GM18951 (cell line): ENCODE data around the gene N4BP3.

Experiments used
- POLR2A ChIP-seq: IDR thresholded peaks from 4 replicates; pipeline ENCODE4 v1.6.1; 2011; ENCODE audit warnings: mild to moderate bottlenecking; ENCODE audit not compliant: insufficient read length, insufficient read depth; ENCODE audit errors: extremely low read depth
- in situ Hi-C: fragments of 300-500 bp; cut with MboI; formaldehyde crosslinking; loops from one replicate; pipeline ENCODE4 v1.12.0; 2022; ENCODE audit warnings: low sequenced_read_pairs, mixed read lengths, inconsistent platforms; ENCODE audit not compliant: unreplicated experiment

The N4BP3 gene

GRCh38 chr5:178152491-178153444 is 39.4 kb downstream of the N4BP3 start:
- in situ Hi-C loops = no loop called here
- TF ChIP-seq POLR2A = no peak

- peak; percentile 69 for TF ChIP-seq POLR2A
- in situ Hi-C loops = no loop called here
Measured at GRCh38 chr5:178153530-178154340, 40.4 kb downstream of the N4BP3 start, which contains the start of gene NHP2. TSS of gene NHP2 (minus strand) at chr5:178153885. CDS start at chr5:178153817, 68 bp downstream.

GRCh38 chr5:178155065-178155464 is 41.7 kb downstream of the N4BP3 start:
- in situ Hi-C loops = no loop called here
- TF ChIP-seq POLR2A = no peak

- no peak for TF ChIP-seq POLR2A
Measured at GRCh38 chr5:178160176-178160575, 46.8 kb downstream of the N4BP3 start.

DNA sequence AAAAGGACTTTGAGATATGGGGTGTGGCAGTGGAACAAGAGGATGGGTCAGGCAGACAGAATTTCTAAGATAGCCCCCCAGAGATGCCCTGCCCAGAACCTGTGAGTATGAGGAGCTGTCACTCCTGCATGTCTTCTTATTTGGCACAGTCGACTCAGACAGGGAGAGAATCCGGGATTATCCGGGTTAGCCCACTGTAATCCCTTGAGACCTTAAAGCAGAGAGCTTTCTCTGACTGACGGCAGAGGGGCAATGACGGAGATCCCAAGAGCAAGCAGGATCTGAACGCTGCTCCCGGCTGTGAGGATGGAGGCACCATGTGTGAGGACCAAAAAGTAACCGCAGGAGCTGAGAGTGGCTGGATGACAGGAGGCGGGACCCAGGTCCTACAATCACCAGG is 49.1 kb downstream of the N4BP3 start:
- no peak for TF ChIP-seq POLR2A
- in situ Hi-C loops = no loop called here

More at GRCh38 chr5:178160176-178160575, 46.8 kb downstream of the N4BP3 start:
- in situ Hi-C loops = no loop called here

DNA sequence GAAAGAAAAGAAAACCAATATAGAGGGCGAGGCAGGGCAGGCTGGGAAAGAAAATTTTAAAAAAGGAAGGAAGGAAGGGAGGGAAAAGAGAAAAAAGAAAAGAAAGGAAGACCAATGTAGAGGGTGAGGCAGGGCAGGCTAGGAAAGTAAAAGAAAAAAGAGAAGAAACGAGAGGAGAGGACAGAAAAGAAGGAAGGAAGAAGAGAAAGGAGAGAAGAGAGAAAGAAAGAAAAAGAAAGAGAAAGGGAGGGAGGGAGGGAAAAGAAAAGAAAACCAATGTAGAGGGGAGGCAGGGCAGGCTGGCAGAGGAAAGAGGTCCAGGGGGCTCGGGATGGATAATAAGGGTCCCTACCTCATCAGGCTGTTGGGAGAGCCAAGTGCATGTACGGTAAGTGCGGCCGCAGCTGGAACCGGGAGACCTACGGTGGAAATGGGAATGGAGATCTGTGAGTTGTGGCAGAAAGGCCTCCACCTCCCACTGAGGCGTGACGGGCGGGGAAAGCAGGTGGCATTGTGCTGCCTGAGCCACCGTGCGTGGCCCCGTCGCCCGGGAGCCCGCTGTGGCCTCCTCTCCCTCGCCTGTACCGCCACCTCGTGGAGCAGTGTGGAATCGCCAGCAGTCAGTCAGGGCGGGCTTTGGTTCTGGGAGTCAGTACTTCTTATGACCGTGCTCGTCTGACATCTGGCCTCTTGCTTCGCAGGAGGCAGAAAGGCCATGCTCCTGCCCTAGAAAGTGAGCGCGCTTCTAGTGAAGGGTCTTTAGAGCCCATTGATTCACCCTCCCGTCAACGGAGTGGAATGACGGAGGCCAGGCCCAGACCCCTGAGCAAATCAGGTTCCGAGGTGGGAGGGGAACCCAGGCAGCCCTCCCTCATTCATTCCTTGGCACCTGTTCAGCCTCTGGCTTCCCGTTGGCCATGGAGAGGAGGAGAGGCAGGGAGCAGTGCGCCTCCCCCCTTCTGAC is 50.7 kb downstream of the N4BP3 start:
- TF ChIP-seq POLR2A = no peak
- in situ Hi-C loops = no loop called here

GRCh38 chr5:178165581-178165980 is 52.2 kb downstream of the N4BP3 start:
- in situ Hi-C loops = no loop called here
- no peak for TF ChIP-seq POLR2A

DNA sequence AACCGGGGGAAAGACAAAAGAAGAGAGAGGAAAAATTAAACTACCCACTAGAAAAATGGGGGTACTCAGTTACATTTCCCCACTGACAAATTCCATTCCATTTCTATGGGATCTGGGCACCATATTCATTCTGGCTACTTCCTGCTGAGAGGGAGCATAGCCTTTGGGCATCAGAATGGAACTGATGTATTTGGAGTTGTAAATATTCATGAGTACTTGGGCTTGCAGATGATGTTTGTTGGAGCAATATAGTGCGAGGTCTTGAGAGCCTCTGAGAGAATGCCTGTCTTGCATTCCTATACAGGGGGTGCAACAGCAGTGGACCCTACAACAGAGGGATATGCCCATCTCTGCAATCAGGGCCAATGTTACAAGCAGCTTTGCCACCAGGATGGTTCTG is 57.1 kb downstream of the N4BP3 start:
- no peak for TF ChIP-seq POLR2A
- in situ Hi-C loops = no loop called here

- in situ Hi-C loops = no loop called here
- TF ChIP-seq POLR2A = no peak
Measured at GRCh38 chr5:178174456-178174855, 61.1 kb downstream of the N4BP3 start.
